Activated CD8-positive, alpha-beta memory T cell treated with anti-CD3 and anti-CD28 coated beads for 1 hour (primary cell): ENCODE measurements around the gene EN1.

ENCODE experiments used
- DNase-seq, 2 donors: peaks; one replicate each; pipeline ENCODE4 v3.0.0-alpha.2; 2020; ENCODE audit warnings: low read depth in 1 of 2; ENCODE audit errors: extremely low read depth in 1 of 2

Gene EN1

GRCh38 chr2:118823633-118824032 is 23.8 kb downstream of the EN1 start:
- no peak for DNase-seq

GRCh38 chr2:118822572-118822971 is 24.9 kb downstream of the EN1 start:
- no peak for DNase-seq

- no peak for DNase-seq
Observed at GRCh38 chr2:118822015-118822414, 25.4 kb downstream of the EN1 start.

GRCh38 chr2:118817469-118817868 is 30.0 kb downstream of the EN1 start:
- DNase-seq = no peak

GRCh38 chr2:118816669-118817068 is 30.8 kb downstream of the EN1 start:
- DNase-seq = no peak

GRCh38 chr2:118815731-118816130 is 31.7 kb downstream of the EN1 start:
- DNase-seq = no peak

GRCh38 chr2:118815314-118815713 is 32.1 kb downstream of the EN1 start:
- DNase-seq = no peak

GRCh38 chr2:118814368-118814767 is 33.1 kb downstream of the EN1 start:
- no peak for DNase-seq

- no peak for DNase-seq
Observed at GRCh38 chr2:118813601-118814339, 33.7 kb downstream of the EN1 start.

GRCh38 chr2:118813111-118813510 is 34.3 kb downstream of the EN1 start:
- DNase-seq = no peak

- no peak for DNase-seq
Observed at GRCh38 chr2:118812552-118812951, 34.9 kb downstream of the EN1 start.

GRCh38 chr2:118811514-118812115 is 35.8 kb downstream of the EN1 start:
- no peak for DNase-seq

- DNase-seq = no peak
Observed at GRCh38 chr2:118810766-118811165, 36.7 kb downstream of the EN1 start.

- DNase-seq = no peak
Observed at GRCh38 chr2:118808429-118808809, 39.0 kb downstream of the EN1 start.

- no peak for DNase-seq
Observed at GRCh38 chr2:118807668-118808428, 39.6 kb downstream of the EN1 start.

GRCh38 chr2:118806797-118807667 is 40.4 kb downstream of the EN1 start:
- DNase-seq = no peak

GRCh38 chr2:118805064-118805690 is 42.3 kb downstream of the EN1 start:
- DNase-seq = no peak

GRCh38 chr2:118803012-118803411 is 44.4 kb downstream of the EN1 start:
- no peak for DNase-seq

GRCh38 chr2:118801151-118801550 is 46.3 kb downstream of the EN1 start:
- no peak for DNase-seq

- DNase-seq = no peak
Observed at GRCh38 chr2:118800736-118801135, 46.7 kb downstream of the EN1 start.

- DNase-seq = no peak
Observed at GRCh38 chr2:118794546-118794945, 52.9 kb downstream of the EN1 start.
